ENCODE results near the gene CNOT6. TPM values are rescaled to one million over a fixed set of nuclear protein-coding genes. Genes with fewer than 3 reads are reported as not detected.

The CNOT6 gene
- total and polyA plus RNA-seq, 10 of the 15 experiments (the other 5 are each of a cell fraction or from before 2014, with no cell fraction given), result 3.8 to 22.1 (median 12.1) TPM

GRCh38 chr5:180484813-180485212 lies 9.4 kb upstream of the CNOT6 start:
- BruUV-seq (replicated peaks), result no TSS peak
- Histone ChIP-seq H4K20me1 (ENCODE audit: control insufficient read depth, insufficient read depth) (no peaks in the 10 kb centered on the region), H3K9ac (ENCODE audit: control insufficient read depth, insufficient read depth, low read length) (no peak overlapping the region), H3K4me3 (no peak overlapping the region), H3K4me2 (ENCODE audit: control insufficient read depth, insufficient read depth) (no peak overlapping the region), H2AFZ (ENCODE audit: control insufficient read depth, low read depth, low read length) (no peak overlapping the region), H3K79me2 (ENCODE audit: control insufficient read depth, insufficient read depth, low read length) (no peaks in the 10 kb centered on the region), H3K27me3 (replicated peaks in 1 of 2; ENCODE audit: control insufficient read depth in 2 of 2, insufficient read depth in 2 of 2, low read length in 1 of 2) (no peaks in the 10 kb centered on the region), H3K9me3 (replicated peaks; ENCODE audit: control insufficient read depth, insufficient read depth, low read length) (no peaks in the 10 kb centered on the region), H3K36me3 (ENCODE audit: control insufficient read depth in 2 of 2, insufficient read depth in 2 of 2, low read length in 1 of 2) (no peaks in the 10 kb centered on the region), H3K4me1 (ENCODE audit: control insufficient read depth, insufficient read depth, low read length) (no peaks in the 10 kb centered on the region), H3K27ac (ENCODE audit: control insufficient read depth, insufficient read depth) (no peak overlapping the region)
- 78% methylated on average over 7 of the region's 7 CpGs for WGBS (ENCODE audit: insufficient coverage, insufficient replicate concordance, low lambda C conversion rate, missing lambda C conversion rate)
- RAD21 ChIA-PET (ENCODE audit: unreplicated experiment), result no interaction called here
- no peak for TF ChIP-seq BCLAF1 (IDR thresholded peaks at IDR 0.05)
- no peak for TF ChIP-seq FOXM1 (IDR thresholded peaks at IDR 0.05; ENCODE audit: low read depth, low read length)
- TF ChIP-seq ZZZ3 (IDR thresholded peaks at IDR 0.05; ENCODE audit: control insufficient read depth, insufficient read length, low read depth), result no peak
- no peak for TF ChIP-seq PKNOX1 (IDR thresholded peaks at IDR 0.05)
- DNase-seq (ENCODE audit: low read depth, low spot score), result no peak
- no peak for FAIRE-seq
- intact Hi-C loops (cut with micrococcal nuclease; ENCODE audit: unreplicated experiment), result no loop called here
- no peak for ATAC-seq
- in situ Hi-C loops (cut with MboI), result no loop called here
- POLR2A ChIA-PET, result no interaction called here
- CTCF ChIA-PET, result interaction anchor here (0.7 to 0.8 kb wide), 2 partner anchors 192 to 208 kb away, joined by 4 to 9 read pairs; no protein-coding TSS in a partner anchor
- SMC1A ChIA-PET (ENCODE audit: uncharacterized antibody, unreplicated experiment), result no interaction called here

Measured in GM12878 (cell line).